Stimulated activated CD4-positive, alpha-beta T cell treated with anti-CD3 and anti-CD28 coated beads, TNF-alpha, amount 100 ng/mL, for 24 hours (primary cell): Measurements from ENCODE around the gene SLC16A6.
"Not testable (repeated sequence)": the region's sequence is repeated elsewhere in the genome, so short reads cannot be mapped to it uniquely, and the experiment has no call there.

Source experiments
- DNase-seq, 3 experiments: peaks; one replicate each; pipeline ENCODE4 v3.0.0-alpha.2; 2020; ENCODE audit warnings: low read depth in 3 of 3

The SLC16A6 gene, protein sequence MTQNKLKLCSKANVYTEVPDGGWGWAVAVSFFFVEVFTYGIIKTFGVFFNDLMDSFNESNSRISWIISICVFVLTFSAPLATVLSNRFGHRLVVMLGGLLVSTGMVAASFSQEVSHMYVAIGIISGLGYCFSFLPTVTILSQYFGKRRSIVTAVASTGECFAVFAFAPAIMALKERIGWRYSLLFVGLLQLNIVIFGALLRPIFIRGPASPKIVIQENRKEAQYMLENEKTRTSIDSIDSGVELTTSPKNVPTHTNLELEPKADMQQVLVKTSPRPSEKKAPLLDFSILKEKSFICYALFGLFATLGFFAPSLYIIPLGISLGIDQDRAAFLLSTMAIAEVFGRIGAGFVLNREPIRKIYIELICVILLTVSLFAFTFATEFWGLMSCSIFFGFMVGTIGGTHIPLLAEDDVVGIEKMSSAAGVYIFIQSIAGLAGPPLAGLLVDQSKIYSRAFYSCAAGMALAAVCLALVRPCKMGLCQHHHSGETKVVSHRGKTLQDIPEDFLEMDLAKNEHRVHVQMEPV

DNA sequence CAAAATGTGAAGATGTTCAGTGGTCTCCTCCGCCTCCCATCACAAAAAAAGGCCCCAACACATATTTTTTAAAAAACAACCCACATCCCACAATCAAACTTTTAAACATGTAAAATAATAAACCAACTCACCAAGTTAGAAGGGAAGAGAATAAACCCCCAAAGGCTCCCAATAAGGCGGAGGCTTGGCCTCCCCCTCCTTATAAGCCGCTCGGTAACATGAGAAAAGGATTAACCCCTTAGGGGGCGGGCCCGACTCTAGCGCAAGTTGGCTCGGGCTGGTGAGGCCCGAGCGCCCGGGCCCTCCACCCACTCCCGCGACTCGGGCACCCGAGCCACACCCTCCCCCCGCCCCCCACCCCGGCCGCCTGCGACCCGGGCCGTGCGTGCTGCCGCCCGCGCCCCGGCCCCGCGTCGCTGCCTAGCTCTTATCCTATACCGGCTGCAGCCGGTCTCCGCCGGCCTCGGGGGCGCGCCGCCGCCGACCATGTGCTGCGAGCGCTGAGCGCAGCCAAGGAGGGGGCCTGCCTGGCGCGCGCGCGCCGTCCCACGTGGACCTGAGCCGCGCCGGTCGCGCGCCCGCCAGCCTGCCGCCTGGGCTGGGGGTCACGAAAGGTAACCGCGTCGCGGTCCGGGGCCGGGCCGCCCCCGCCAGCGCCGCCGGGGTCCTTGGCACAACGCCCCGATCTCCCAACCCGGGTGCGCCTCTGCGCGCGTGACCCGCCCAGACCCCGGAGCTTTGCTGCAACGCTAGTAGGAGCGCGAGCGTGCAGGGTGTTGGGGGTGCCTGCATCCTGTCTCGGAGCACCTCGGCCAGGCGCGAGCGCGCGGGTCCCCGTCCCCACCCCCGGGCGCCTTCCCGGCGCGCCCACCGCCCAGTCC is at the start of gene SLC16A6, which contains the start of gene ARSG:
Gene SLC16A6 (minus strand): TSS at position 173 of the 881 bp plus-strand sequence. CDS start 12,807 bp downstream, outside the sequence.
Gene ARSG (plus strand): TSS at position 541 of the 881 bp plus-strand sequence. CDS start 15,999 bp downstream, outside the sequence.
- peak; percentile 65 to 78 (median 66) for DNase-seq

DNA sequence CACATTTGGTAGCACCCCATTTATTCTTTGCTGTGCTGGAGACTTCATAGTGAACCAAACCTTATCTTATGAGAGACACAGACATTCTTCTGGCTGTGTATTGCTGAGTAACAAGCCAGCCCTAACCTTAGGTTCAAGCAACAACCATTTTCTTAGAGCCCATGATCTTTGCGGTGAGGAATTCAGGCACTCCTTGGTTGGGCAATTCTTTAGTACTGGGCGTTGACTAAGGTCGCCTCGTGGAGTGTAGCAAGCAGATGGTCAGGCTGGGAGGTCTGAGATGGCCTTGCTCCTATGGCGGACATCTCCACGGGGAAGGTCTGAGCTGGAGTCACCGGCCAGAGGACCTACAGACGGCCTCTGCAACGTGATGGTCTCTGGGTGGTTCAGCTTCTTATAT is 43.5 kb upstream of the SLC16A6 start:
- no peak for DNase-seq

DNA sequence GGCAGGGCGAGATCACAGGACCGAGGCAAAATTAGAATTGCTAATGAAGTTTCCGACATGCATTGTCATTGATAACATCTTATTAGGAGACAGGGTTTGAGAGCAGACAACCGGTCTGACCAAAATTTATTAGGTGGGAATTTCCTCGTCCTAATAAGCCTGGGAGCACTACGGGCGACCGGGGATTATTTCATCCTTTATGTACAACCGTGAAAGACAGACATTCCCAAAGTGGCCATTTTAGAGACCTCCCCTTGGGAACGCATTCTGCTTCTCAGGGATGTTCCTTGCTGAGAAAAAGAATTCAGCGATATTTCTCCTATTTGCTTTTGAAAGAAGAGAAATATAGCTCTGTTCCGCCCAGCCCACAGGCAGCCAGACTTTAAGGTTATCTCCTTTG is 41.0 kb upstream of the SLC16A6 start:
- DNase-seq = not testable (repeated sequence)

DNA sequence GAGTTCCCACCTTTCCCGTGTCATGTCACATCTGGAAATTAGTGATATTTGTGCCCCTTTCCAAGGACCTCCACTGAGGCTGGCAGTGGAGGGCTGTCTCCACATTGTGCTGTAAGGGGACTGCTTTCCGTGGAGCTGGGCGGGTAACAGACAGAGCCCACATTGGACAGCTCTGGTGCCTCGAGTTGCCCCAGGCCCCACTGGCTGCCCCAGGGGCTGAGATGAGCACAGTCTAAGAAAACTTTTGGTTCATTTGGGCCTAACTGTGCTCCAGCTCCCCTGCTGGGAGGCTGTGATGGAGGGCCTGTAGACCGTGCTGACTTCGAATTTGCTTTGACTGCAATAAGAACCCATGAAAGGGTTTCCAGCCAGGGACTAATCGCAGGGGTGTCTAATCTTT is 38.4 kb upstream of the SLC16A6 start:
- DNase-seq = no peak

DNA sequence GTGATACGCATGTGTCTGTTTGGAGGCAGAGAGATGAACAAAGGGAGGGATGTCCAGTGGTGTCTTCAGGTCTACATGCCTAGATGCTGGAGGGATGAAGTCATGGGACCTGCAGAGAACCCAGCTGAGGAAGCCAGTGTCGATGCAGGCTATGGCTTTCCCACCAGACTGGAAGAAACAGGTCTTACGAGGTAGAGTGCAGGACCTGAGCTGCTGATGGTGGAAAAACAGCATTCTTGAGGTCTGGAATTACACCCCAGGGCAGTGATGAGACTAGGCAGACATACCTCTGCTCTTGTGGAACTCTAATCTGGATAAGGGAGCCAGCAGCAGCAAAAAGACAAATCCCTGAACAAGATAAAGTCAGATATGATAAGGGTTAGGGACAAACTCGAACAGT is 37.7 kb upstream of the SLC16A6 start:
- no peak for DNase-seq

DNA sequence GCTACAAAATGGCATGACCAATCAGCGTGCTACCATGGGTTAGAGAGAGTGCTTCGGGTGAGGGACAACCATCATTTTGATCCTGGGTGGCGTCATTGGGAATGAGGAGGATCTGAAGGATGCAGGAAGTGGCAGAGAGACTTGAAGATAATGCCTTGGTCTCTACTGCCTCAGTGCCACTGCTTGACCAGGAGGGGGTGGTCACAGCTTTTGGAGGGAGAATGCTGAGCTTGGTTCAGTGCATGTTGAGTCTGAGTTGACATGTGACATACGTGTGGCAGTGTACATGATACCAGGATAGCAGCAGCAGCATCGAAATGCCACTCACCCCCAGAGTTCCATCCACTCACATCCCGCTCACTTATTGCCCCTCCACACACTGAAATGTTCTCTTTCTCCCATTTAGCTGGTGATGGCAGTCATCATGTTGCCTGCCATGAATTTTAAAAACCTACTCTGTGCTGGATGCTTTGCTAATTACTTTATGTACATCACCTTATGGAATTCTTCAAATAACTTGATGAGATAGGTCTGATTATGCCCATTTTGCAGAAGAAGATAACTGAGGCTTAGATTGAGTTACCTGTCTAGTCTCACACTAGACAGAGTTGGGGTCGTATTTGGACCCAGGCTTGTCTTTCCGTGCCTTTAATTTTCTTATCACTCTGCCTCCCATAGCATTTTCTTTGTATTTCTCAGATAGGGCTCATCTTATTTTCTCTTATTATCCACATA is 37.1 kb upstream of the SLC16A6 start:
- no peak for DNase-seq

DNA sequence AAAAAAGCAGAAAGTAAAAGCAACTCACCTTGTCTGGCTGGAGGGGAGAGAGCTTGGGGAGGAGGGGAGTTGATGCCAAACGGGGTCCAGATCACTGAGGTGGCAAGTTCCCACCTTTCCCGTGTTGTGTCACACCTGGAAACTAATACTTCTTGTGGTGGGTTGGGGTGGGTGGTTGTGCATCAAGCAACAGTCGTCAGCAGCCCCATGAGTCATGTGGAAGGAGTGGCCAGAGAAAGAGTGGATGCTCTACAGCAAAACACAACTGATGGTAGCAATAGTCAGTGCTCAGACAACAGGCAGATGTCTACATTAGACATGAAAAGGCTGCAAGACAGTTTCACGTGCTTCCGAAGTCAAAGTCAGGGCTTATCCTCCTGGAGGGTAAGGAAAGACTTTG is 35.8 kb upstream of the SLC16A6 start:
- no peak for DNase-seq

DNA sequence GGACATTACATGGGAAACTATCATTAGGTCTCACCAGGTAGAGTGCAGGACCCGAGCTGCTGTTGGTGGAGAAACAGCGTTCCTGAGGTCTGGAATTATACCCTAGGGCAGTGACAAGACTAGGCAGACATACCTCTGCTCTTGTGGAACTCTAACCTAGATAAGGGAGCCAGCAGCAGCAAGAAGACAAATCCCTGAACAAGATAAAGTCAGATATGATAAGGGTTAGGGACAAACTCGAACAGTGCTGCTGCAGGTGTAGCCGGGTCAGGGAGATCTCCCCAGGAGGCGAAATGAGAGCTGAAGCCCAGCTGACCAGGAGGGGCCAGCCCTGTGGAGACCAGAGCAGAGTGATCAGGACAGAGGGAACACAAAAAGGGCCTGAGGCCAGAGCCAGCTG is 35.0 kb upstream of the SLC16A6 start:
- DNase-seq = no peak

DNA sequence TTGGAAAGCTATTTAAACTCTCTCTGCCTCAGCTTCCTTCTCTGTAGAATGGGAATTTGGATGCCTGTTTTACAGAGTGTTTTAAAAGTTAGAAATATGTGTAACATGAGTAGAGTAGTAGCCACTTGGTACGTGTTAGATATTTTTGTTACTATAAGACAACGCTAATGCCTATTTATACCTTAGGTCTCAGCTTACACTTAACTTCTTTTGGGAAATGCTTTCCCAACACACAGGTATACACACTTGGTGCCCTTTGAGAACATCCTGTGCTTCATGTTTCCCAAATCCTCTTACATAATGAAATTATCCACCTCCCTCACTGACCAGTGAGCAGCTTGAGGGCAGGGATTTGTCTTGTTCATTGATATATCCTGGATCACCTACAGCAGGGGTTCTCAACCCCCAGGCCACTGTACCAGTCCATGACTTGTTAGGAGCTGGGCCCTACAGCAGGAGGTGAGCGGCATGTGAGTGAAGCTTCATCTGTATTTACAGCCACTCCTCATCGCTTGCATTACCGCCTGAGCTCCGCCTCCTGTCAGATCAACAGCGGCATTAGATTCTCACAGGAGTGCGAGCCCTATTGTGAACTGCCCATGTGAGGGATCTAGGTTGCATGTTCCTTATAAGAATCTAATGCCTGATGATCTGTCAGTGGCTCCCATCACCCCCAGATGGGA is 33.9 kb upstream of the SLC16A6 start:
- no peak for DNase-seq

DNA sequence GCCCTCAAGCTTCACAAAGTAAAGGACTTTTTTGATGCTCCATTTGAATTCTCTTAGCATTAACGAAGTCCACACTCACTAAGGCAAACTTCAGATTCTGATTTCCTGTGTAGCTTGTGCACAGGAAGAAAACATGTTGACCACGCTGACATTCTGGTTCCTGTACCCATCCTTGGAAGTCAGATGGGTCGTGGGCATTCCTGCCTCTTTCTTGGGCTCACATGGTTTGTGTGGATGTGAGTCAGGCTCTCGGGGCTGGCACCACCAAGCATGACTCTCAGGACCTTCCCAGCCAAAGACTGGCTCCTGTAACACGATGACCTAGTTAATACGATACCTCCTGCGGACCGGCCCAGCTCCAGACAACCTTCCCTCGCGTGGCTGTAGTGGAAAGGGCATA is 33.2 kb upstream of the SLC16A6 start:
- no peak for DNase-seq

DNA sequence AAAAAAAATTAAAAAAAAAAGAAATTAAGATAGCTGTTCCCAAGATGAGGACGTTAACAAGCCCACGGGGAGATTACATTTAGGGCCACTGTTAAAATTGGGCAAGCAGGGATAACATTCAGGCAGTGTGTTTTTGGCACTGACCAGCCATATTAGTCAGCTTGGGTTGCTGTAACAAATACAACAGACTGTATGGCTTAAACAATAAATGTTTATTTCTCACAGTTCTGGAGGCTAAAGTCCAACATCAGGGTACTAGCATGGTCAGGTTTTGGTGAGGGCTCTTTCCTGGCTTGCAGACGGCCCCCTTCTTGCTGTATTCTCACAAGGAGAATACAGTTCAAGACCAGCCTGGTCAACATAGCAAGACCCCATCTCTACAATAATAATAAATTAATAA is 31.7 kb upstream of the SLC16A6 start:
- DNase-seq = no peak

DNA sequence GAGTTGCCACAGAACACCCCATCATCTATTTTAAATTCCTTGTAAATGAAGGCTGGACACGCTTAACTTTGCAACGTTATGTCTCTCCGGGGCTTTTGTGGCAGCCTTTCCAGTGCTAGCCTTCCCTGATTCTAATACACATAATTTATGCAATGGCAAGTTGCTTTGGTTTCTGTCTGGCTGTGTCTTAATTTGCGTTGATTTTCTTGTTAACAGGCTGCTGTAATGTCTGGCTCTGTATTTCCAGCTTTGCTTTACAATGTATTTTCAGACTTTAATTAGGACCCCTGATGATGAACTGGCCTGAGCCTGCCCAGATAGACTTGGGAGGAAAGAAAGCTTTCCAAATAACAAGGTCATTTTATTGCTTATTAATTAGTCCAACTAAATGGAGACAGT is 30.6 kb upstream of the SLC16A6 start:
- no peak for DNase-seq

DNA sequence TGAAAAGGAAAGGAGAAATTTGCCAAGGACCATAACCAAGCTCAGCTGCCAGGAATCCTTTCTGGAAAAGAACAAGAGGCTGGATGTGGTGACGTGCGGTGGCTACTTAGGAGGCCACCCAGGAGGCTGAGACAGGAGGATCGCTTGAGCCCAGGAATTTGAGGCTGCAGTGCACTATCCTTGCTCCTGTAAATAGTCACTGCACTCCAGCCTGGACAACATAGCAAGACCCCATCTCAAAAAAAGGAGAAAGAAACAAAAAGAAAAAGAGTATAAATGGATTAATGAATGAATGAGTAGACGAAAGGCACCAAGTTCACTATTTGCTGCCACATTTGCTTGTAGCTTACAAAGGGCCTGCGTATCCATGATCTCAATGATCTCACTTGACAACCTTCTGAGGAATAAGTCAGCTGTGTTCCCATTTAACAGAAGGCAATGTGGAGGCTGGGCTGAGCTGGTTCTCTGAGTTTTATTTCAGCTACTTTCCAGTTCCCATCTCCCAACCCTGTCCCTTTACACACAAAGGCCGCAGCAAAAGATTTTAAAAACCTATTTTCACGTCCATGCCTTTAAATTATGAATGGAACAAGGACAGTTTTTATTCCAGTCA is 30.1 kb upstream of the SLC16A6 start:
- no peak for DNase-seq

DNA sequence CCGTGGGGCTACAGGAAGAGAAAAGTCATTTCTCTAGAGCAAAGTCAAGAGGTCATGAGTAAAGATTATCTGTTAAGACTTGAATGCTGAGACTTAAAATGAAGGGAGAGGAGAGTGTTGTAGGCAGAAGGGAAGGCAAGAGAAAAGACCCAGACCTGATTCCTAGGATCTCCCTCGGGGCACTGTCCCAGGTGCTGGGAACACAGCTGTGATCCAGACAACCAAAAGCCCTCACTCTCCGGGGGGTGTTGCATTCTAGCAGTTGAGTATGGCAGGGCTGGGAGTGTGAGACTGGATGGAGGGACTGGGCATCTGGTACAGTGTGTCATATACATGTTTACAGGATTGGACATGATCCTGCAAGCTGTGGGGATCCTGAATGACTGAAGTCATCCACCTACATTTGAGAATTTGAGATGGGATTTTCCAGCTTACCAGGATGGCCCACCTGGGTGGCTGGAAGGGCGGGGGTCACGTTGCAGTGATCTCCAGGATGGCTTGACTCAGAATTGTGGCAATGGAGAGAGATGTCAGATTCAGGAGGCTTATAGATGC is 29.5 kb upstream of the SLC16A6 start:
- no peak for DNase-seq

DNA sequence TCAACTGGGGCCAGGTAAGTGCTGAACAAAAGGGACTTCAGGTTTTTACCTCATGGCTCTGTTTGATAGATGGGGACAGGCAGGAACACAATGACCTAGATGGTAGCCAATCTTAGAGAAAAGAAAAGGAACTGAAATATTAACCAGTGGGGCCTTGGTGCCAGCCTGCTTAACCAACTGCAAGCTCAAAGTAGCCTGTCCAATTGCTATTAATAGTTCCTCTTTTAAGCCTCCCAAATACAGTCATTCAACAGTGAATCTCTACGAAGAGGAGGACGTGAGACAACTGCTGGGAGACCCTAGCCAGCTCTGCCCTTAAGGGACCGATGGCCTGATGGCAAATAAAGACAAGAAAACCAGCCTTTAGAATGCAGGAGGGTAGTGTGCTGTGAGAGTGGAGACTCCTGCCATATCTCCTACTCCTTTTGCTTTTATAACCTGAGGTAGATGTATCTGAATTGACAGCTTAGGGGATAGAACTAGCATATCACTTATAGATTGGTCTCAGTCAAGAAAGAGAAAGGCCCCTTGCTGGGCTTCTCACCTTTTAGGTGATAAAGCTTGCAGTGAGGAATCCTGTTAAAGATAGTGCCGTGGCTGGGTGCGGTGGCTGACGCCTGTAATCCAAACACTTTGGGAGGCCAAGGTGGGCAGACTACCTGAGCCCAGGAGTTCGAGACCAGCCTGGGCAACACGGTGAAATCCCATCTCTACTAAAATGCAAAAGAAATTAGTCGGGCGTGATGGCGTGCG is 28.7 kb upstream of the SLC16A6 start:
- no peak for DNase-seq

DNA sequence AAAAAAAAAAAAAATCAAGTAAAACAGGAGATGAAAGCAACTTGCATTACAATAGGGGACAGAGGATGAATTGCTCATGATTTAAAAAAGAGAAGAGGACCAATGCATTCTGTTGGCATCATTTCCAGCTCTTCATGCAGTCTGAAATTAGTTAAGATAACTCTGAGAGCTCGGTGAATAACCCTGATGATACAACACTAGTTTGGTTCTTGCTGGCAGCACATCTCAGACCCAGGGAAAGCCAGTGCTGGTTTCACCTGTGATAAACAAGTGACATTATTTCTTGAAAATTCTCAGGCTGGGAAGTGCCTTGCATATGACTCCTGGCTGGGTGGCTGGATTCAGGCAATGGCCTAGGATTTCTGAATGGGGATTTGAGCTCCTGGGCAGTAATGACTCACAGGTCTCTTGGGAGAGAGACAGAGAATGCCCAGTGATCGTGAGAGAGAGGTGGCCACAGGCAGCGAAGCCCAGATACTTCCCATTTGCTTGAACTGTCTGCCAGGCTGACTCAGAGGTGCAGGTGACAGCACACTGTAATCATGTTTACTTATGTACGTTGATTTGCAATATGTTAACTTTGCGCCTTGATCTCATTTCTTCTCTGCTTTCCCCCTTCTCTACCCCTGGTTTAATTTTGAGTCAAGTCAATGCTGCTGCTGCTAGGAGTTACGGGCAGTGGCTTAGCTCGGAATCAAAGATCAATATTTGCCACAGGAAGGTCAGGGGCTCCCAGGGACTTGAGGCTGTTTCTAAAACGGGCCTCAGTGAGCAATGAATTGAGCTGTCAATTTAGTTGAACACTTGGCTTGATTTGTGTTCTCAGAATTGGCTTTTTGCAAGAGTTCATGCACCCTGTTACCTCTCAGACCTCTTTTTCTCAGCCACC is 27.4 kb upstream of the SLC16A6 start:
- DNase-seq = no peak

DNA sequence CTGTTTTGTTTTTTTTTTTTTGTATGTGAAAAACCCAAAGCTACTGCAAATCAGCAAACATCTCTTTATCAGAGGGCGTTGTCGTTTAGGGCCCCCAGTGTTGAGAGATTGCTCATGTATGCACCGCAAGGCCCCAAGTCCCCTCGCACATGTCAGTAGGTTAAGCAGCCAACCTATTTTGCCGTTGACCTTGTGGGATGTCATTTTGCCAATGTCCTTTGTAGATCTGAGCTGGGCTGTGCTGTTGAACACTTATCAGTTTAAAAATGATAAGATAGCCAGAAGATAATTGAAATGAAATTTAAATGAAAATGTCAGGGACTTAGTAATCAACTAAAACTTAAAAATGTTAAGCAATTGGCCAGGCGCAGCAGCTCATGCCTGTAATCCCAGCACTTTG is 26.5 kb upstream of the SLC16A6 start:
- no peak for DNase-seq

DNA sequence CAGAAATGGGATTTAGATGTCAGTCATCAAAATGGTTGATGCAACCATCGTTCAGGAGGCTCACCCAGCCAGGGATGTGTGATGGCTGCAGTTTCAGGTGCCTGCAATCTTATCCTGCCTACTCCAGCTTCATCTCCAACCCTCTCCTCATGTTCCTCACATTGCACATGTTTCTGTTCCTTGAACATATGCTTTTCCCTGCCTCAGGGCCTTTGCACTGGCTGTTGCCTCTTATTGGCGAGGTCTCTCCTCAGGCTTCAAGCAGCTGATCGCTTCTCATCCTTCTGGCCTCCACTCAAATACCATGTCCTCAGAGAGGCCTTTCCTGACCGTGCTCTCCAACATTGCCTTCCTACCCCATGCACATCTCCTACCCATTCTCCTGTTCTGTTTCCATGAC is 25.0 kb upstream of the SLC16A6 start:
- DNase-seq = no peak
